K562 (cell line): ENCODE results near the gene SET. TPM values are rescaled to one million over a fixed set of nuclear protein-coding genes. Genes with fewer than 3 reads are reported as not detected.

ENCODE experiments used
- CCNT2 ChIP-seq: IDR thresholded peaks from 2 replicates; pipeline ENCODE4 v1.6.1; 2011; ENCODE audit warnings: borderline replicate concordance, low read depth, mild to moderate bottlenecking, moderate library complexity, mixed read lengths, low read length; ENCODE audit not compliant: insufficient read length; ENCODE audit errors: extremely low read depth
- CSDE1 ChIP-seq, 2 experiments: fragments of 450-650 bp; IDR thresholded peaks; 2 replicates each; pipeline ENCODE4 v1.6.1; 2016; ENCODE audit warnings: mild to moderate bottlenecking in 1 of 2
- HNRNPH1 ChIP-seq: fragments of 200-400 bp; formaldehyde crosslinking; optimal IDR thresholded peaks from 2 replicates; pipeline ENCODE3; 2017; ENCODE audit warnings: low read depth, mild to moderate bottlenecking, low read length, moderate library complexity
- HNRNPLL ChIP-seq: fragments of 200-400 bp; formaldehyde crosslinking; IDR thresholded peaks from 2 replicates; pipeline ENCODE4 v1.6.1; 2017; ENCODE audit warnings: low read length, low read depth, mild to moderate bottlenecking; ENCODE audit not compliant: poor library complexity, severe bottlenecking
- MLX ChIP-seq, 2 experiments: fragments of 450-650 bp in 1 of 2; sonication (generic) in 1 of 2; formaldehyde crosslinking; conservative IDR thresholded peaks; 2 replicates each; pipeline versions ENCODE4 v1.4.0 to v1.8.1; 2020 to 2022; ENCODE audit warnings: mild to moderate bottlenecking in 1 of 2, missing genetic modification reagents in 1 of 2
- MTA3 ChIP-seq: fragments of 450-650 bp; formaldehyde crosslinking; IDR thresholded peaks from 2 replicates; pipeline ENCODE4 v1.6.1; 2017; ENCODE audit warnings: mild to moderate bottlenecking, borderline replicate concordance
- STAT5B ChIP-seq: fragments of 250-450 bp; sonication (Bioruptor Pico); IDR thresholded peaks from 2 replicates; pipeline ENCODE4 v1.8.0; 2021; ENCODE audit warnings: mild to moderate bottlenecking, inconsistent platforms
- TOE1 ChIP-seq, 2 experiments: fragments of 450-650 bp in 1 of 2; sonication (generic) in 1 of 2; formaldehyde crosslinking in 1 of 2; IDR thresholded peaks; 2 replicates each; pipeline versions ENCODE4 v1.7.1 to v1.8.0; 2016 to 2022; ENCODE audit warnings: borderline replicate concordance in 2 of 2, mild to moderate bottlenecking in 2 of 2, antibody characterized with exemption in 1 of 2, inconsistent platforms in 1 of 2, low read depth in 1 of 2, missing genetic modification reagents in 1 of 2, moderate library complexity in 1 of 2
- TRIM25 ChIP-seq: fragments of 450-650 bp; IDR thresholded peaks from 2 replicates; pipeline ENCODE4 v1.7.0; 2016; ENCODE audit warnings: borderline replicate concordance
- ZBTB11 ChIP-seq, 3 experiments: fragments of 200-800 bp in 1 of 3; fragments of 250-450 bp in 1 of 3; fragments of 450-650 bp in 1 of 3; sonication (Bioruptor Pico) in 1 of 3; sonication (Bioruptor generic) in 1 of 3; formaldehyde crosslinking in 1 of 3; IDR thresholded peaks; 2 replicates each; pipeline versions ENCODE4 v1.6.1 to v1.8.0; 2016 to 2022; ENCODE audit warnings: mild to moderate bottlenecking in 2 of 3, missing genetic modification characterization in 2 of 3, missing compliant biosample characterization in 1 of 3, moderate library complexity in 1 of 3
- ZMIZ1 ChIP-seq, 2 experiments: fragments of 150-350 bp in 1 of 2; IDR thresholded peaks; 2 replicates each; pipeline ENCODE4 v1.6.1; 2012 to 2016; ENCODE audit warnings: low read depth in 2 of 2, low read length in 2 of 2, mild to moderate bottlenecking in 1 of 2, moderate library complexity in 1 of 2
- ZNF140 ChIP-seq: fragments of 250-450 bp; sonication (Bioruptor Pico); IDR thresholded peaks from 2 replicates; pipeline ENCODE4 v1.8.0; 2021; ENCODE audit warnings: moderate library complexity, mild to moderate bottlenecking, inconsistent platforms
- ZNF280B ChIP-seq: fragments of 250-450 bp; sonication (Bioruptor Pico); IDR thresholded peaks from 2 replicates; pipeline ENCODE4 v1.5.1; 2021; ENCODE audit warnings: mild to moderate bottlenecking
- ZNF444 ChIP-seq: fragments of 250-450 bp; sonication (Bioruptor Pico); IDR thresholded peaks from 2 replicates; pipeline ENCODE4 v1.4.0; 2020; ENCODE audit warnings: mild to moderate bottlenecking, moderate library complexity
- polyA plus RNA-seq, 8 experiments: library from polyadenylated mRNA; depleted of rRNA in 4 of 8; stranded (reverse) in 5 of 8; unstranded in 3 of 8; fragments of >200 nt; fragmentation: Nextera tagmentation in 2 of 8; fragmentation: Illumina TruSeq in 1 of 8; extraction: Ambion mirVana in 2 of 8; extraction: Trizol in 1 of 8; gene quantifications; 2 replicates each; pipeline versions ENCODE4 v1.2.1 to v1.2.3, GENCODE V29; 2011 to 2014; ENCODE audit warnings: inconsistent platforms in 1 of 8, missing spikeins in 1 of 8
- total RNA-seq, 7 experiments: library from RNA; depleted of rRNA in 6 of 7; stranded (reverse); fragments of >200 nt in 6 of 7; fragmentation: Illumina TruSeq in 2 of 7; extraction: Trizol in 2 of 7; gene quantifications; 2 replicates each; pipeline versions ENCODE4 v1.2.1 to v1.2.3, GENCODE V29; 2011 to 2021; ENCODE audit warnings: low replicate concordance in 1 of 7

The SET gene
- total and polyA plus RNA-seq, 9 of the 15 experiments (the other 6 are each of a cell fraction or from before 2014, with no cell fraction given), result 404 to 1,447 (median 907) TPM

GRCh38 chr9:128702445-128702948 is 13.5 kb downstream of the SET start, which contains the start of gene PKN3 (continued):
- TF ChIP-seq ZNF280B (CRISPR knock-in tag) (no peak), TRIM25 (no peak), ZBTB11 (CRISPR knock-in tag; IDR thresholded peaks at IDR 0.05) (peak in 1 of 3 experiments; percentile 72; a peak in 2 of 6 replicates), TOE1 (IDR thresholded peaks at IDR 0.05; ENCODE audit: borderline replicate concordance) (peak; percentile 59; the same call in 1 of the 2 replicates), TOE1 (CRISPR knock-in tag; IDR thresholded peaks at IDR 0.05; ENCODE audit: borderline replicate concordance, low read depth) (no peak), HNRNPH1 (no peak), CCNT2 (peak; percentile 66), STAT5B (no peak), ZNF444 (CRISPR knock-in tag) (no peak), MTA3 (peak; percentile 86), HNRNPLL (no peak), ZNF140 (CRISPR knock-in tag) (no peak), ZMIZ1 (IDR thresholded peaks at IDR 0.05; ENCODE audit: low read depth in 2 of 2, low read length in 2 of 2) (no peak), MLX (CRISPR knock-in tag; conservative IDR thresholded peaks at IDR 0.05) (no peak), CSDE1 (IDR thresholded peaks at IDR 0.05) (no peak)
